Skeletal muscle satellite cell (primary cell): ENCODE measurements around the gene FAM167B.
"Not testable (repeated sequence)": the region's sequence is repeated elsewhere in the genome, so short reads cannot be mapped to it uniquely, and the experiment has no call there.

ENCODE experiments used
- H3K27me3 ChIP-seq: 2 replicates; pipeline ENCODE4 v1.7.0; 2013; ENCODE audit warnings: low read length; ENCODE audit not compliant: control insufficient read depth, insufficient read depth
- H3K36me3 ChIP-seq: 2 replicates; pipeline ENCODE4 v1.7.0; 2013; ENCODE audit warnings: mild to moderate bottlenecking, control low read depth, low read length; ENCODE audit not compliant: insufficient read depth
- H3K4me1 ChIP-seq: 2 replicates; pipeline ENCODE4 v1.7.0; 2013; ENCODE audit warnings: low read length; ENCODE audit not compliant: control insufficient read depth, insufficient read depth
- H3K4me2 ChIP-seq: 2 replicates; pipeline ENCODE4 v1.7.0; 2013; ENCODE audit warnings: mild to moderate bottlenecking, low read length
- H3K4me3 ChIP-seq: 2 replicates; pipeline ENCODE4 v1.7.0; 2013; ENCODE audit warnings: low read length
- H3K9ac ChIP-seq: 2 replicates; pipeline ENCODE4 v1.7.0; 2013; ENCODE audit warnings: mild to moderate bottlenecking, low read depth, low read length, moderate library complexity
- H3K9me3 ChIP-seq: replicated peaks from 2 replicates; pipeline ENCODE4 v1.7.0; 2013; ENCODE audit warnings: mild to moderate bottlenecking, control low read depth, low read length

Gene FAM167B

DNA sequence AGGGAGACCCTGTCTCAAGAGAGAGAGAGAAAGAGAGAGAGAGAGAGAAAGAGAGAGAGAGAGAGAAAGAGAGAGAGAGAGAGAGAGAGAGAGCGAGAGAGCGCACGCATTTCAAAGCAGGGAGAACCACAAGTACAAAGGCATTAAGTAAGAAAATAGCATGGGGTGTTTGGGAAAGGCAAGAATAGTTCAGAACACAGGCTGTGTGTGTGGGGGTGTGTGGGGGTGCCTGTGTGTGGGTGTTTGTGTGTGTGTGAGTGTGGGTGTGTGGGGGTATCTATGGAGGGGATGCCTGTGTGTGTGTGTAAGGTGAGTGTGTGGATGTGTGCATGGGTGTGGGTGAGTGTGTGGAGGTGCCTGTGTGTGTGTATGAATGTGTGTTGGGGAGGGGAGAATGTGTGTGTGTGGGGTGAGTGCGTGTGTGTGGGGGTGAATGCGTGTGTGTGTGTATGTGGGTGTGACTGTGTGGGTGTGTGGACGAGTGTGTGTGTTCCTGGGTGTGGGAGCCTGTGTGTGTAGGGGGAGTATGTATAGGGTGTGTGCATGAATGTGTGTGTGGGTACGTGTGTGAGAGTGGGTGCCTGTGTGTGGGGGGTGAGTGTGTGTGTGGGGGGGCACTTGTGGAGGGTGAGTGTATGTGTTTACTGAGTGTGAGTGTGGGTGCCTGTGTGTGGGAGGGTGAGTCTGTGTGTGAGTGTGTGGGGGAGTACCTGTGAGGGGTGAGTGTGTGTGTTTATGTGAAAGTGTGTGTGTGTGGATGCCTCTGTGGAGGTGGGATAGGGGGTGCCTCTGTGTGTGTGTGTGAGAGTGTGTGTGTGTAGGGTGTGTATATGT is 25.8 kb downstream of the FAM167B start:
- Histone ChIP-seq H3K4me1 (no peaks in the 10 kb centered on the region), H3K36me3 (no peaks in the 10 kb centered on the region), H3K9me3 (no peaks in the 10 kb centered on the region), H3K9ac (no peak overlapping the region), H3K4me2 (no peak overlapping the region), H3K4me3 (no peak overlapping the region), H3K27me3 (peaks cover 65% of the 10 kb centered on the region)

- H3K9me3 ChIP-seq, result no peaks in the 10 kb centered on the region
- H3K9ac ChIP-seq, result no peak overlapping the region
- peaks cover 65% of the 10 kb centered on the region for H3K27me3 ChIP-seq
- H3K4me3 ChIP-seq, result no peak overlapping the region
- H3K4me2 ChIP-seq, result no peak overlapping the region
- H3K36me3 ChIP-seq, result no peaks in the 10 kb centered on the region
- no peaks in the 10 kb centered on the region for H3K4me1 ChIP-seq
Observed at GRCh38 chr1:32273391-32274208, 26.6 kb downstream of the FAM167B start.

DNA sequence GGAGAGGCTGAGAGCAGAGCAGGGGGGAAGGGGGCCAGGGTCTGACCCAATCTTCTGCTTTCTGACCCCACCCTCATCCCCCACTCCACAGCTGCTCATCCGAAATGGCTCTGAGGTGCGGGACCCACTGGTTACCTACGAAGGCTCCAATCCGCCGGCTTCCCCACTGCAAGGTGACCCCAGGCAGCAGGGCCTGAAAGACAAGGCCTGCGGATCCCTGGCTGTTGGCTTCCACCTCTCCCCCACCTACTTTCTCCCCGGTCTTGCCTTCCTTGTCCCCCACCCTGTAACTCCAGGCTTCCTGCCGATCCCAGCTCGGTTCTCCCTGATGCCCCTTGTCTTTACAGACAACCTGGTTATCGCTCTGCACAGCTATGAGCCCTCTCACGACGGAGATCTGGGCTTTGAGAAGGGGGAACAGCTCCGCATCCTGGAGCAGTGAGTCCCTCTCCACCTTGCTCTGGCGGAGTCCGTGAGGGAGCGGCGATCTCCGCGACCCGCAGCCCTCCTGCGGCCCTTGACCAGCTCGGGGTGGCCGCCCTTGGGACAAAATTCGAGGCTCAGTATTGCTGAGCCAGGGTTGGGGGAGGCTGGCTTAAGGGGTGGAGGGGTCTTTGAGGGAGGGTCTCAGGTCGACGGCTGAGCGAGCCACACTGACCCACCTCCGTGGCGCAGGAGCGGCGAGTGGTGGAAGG is 27.8 kb downstream of the FAM167B start:
- Histone ChIP-seq H3K4me1 (no peaks in the 10 kb centered on the region), H3K36me3 (no peaks in the 10 kb centered on the region), H3K4me2 (no peak overlapping the region), H3K4me3 (no peak overlapping the region), H3K9me3 (no peaks in the 10 kb centered on the region), H3K27me3 (peaks cover 71% of the 10 kb centered on the region), H3K9ac (no peak overlapping the region)

- Histone ChIP-seq H3K4me3 (no peak overlapping the region), H3K36me3 (no peaks in the 10 kb centered on the region), H3K27me3 (peaks cover 71% of the 10 kb centered on the region), H3K4me2 (peak overlapping the region; percentile 15), H3K9ac (no peak overlapping the region), H3K9me3 (no peaks in the 10 kb centered on the region), H3K4me1 (no peaks in the 10 kb centered on the region)
Observed at GRCh38 chr1:32275424-32275823, 28.4 kb downstream of the FAM167B start.

DNA sequence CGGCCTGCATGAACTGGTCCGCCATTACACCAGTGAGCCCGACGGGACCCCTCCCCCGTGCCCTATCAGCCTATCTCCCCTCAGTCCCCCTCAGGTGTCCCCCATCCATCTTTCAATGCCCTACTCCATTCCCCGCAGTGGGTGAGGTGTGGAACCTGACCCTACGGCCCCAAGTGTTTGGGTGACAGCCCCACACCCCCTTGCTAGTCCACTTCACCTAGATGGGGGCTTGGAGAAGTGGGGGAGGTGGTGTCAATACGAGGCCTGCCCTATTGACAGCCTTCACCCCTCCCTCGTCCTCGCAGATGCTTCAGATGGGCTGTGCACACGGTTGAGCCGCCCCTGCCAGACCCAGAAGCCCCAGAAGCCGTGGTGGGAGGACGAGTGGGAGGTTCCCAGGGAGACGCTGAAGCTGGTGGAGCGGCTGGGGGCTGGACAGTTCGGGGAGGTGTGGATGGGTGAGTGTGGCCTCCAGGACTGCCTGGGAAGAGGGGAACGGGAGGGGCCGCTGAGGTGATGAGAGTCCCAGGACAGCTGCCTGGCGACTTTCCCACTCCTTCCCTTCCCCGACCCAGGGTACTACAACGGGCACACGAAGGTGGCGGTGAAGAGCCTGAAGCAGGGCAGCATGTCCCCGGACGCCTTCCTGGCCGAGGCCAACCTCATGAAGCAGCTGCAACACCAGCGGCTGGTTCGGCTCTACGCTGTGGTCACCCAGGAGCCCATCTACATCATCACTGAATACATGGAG is 29.2 kb downstream of the FAM167B start:
- H3K4me1 ChIP-seq, result no peaks in the 10 kb centered on the region
- no peak overlapping the region for H3K9ac ChIP-seq
- peaks cover 68% of the 10 kb centered on the region for H3K27me3 ChIP-seq
- no peak overlapping the region for H3K4me3 ChIP-seq
- no peaks in the 10 kb centered on the region for H3K36me3 ChIP-seq
- no peak overlapping the region for H3K4me2 ChIP-seq
- H3K9me3 ChIP-seq, result no peaks in the 10 kb centered on the region

- not testable (repeated sequence) for H3K4me1 ChIP-seq, H3K9me3 ChIP-seq, H3K4me2 ChIP-seq, H3K27me3 ChIP-seq, H3K4me3 ChIP-seq, H3K36me3 ChIP-seq, H3K9ac ChIP-seq
Observed at GRCh38 chr1:32284777-32285176, 37.8 kb downstream of the FAM167B start.

- Histone ChIP-seq H3K4me2 (no peak overlapping the region), H3K4me3 (no peak overlapping the region), H3K9ac (no peak overlapping the region), H3K9me3 (no peaks in the 10 kb centered on the region), H3K4me1 (no peaks in the 10 kb centered on the region), H3K36me3 (no peaks in the 10 kb centered on the region), H3K27me3 (no peaks in the 10 kb centered on the region)
Observed at GRCh38 chr1:32285658-32286057, 38.6 kb downstream of the FAM167B start.

- H3K9me3 ChIP-seq, result no peaks in the 10 kb centered on the region
- peaks cover 5% of the 10 kb centered on the region for H3K4me1 ChIP-seq
- H3K36me3 ChIP-seq, result no peaks in the 10 kb centered on the region
- no peak overlapping the region for H3K9ac ChIP-seq
- no peak overlapping the region for H3K4me3 ChIP-seq
- no peak overlapping the region for H3K4me2 ChIP-seq
- no peaks in the 10 kb centered on the region for H3K27me3 ChIP-seq
Observed at GRCh38 chr1:32286763-32287162, 39.7 kb downstream of the FAM167B start.

- H3K9ac ChIP-seq, result no peak overlapping the region
- no peak overlapping the region for H3K4me3 ChIP-seq
- H3K9me3 ChIP-seq, result no peaks in the 10 kb centered on the region
- no peaks in the 10 kb centered on the region for H3K36me3 ChIP-seq
- H3K4me2 ChIP-seq, result no peak overlapping the region
- H3K27me3 ChIP-seq, result no peaks in the 10 kb centered on the region
- peaks cover 8% of the 10 kb centered on the region for H3K4me1 ChIP-seq
Observed at GRCh38 chr1:32289256-32289655, 42.2 kb downstream of the FAM167B start.

GRCh38 chr1:32291145-32291707 is 44.2 kb downstream of the FAM167B start:
- Histone ChIP-seq H3K4me3 (peak overlapping the region; percentile 91), H3K9me3 (no peaks in the 10 kb centered on the region), H3K36me3 (no peaks in the 10 kb centered on the region), H3K9ac (peak overlapping the region; percentile 83), H3K4me2 (peak overlapping the region; percentile 92), H3K4me1 (peaks cover 8% of the 10 kb centered on the region), H3K27me3 (no peaks in the 10 kb centered on the region)
